SU-DHL-6 (cell line): ENCODE measurements around the gene THY1.

Experiments used
- H2AFZ ChIP-seq: fragments of 200-600 bp; sonication (generic); 2 replicates; pipeline ENCODE4 v1.6.1; 2014; ENCODE audit warnings: low read depth, mild to moderate bottlenecking, moderate library complexity, mixed read lengths, antibody characterized with exemption, low read length; ENCODE audit not compliant: severe bottlenecking
- H3F3A ChIP-seq: fragments of 200-600 bp; shearing (Covaris generic); 2 replicates; pipeline ENCODE4 v1.6.0; 2016; ENCODE audit warnings: antibody characterized with exemption, mild to moderate bottlenecking; ENCODE audit not compliant: insufficient read depth
- H3K27ac ChIP-seq: fragments of 200-600 bp; sonication (generic); 2 replicates; pipeline ENCODE4 v1.5.1; 2016; ENCODE audit warnings: low read depth, mild to moderate bottlenecking, low read length, moderate library complexity, mixed read lengths
- H3K27me3 ChIP-seq: fragments of 200-600 bp; sonication (generic), shearing (Covaris generic); 2 replicates; pipeline ENCODE4 v1.6.0; 2014; ENCODE audit warnings: mild to moderate bottlenecking, low read length
- H3K36me3 ChIP-seq: fragments of 200-600 bp; sonication (generic); 2 replicates; pipeline ENCODE4 v1.6.1; 2014; ENCODE audit warnings: mild to moderate bottlenecking, low read length, mixed read lengths
- H3K4me2 ChIP-seq: fragments of 300-600, 200-600 bp; shearing (Covaris generic), sonication (generic); 2 replicates; pipeline ENCODE4 v1.6.0; 2014; ENCODE audit warnings: low read length, low read depth, mild to moderate bottlenecking; ENCODE audit not compliant: poor library complexity, severe bottlenecking
- H3K4me3 ChIP-seq: fragments of 200-600 bp; sonication (generic); 2 replicates; pipeline ENCODE4 v1.5.1; 2014; ENCODE audit warnings: antibody characterized with exemption, low read length, mild to moderate bottlenecking, mixed read lengths; ENCODE audit not compliant: insufficient read depth, poor library complexity, severe bottlenecking
- H3K79me2 ChIP-seq: fragments of 200-600 bp; sonication (generic); 2 replicates; pipeline ENCODE4 v1.6.1; 2014; ENCODE audit warnings: mild to moderate bottlenecking, low read length, moderate library complexity; ENCODE audit not compliant: insufficient read depth
- H3K9ac ChIP-seq: fragments of 200-600 bp; sonication (generic); 2 replicates; pipeline ENCODE4 v1.7.0; 2014; ENCODE audit warnings: mild to moderate bottlenecking, low read length
- H3K9me2 ChIP-seq: fragments of 200-600 bp; sonication (generic); replicated peaks from 2 replicates; pipeline ENCODE4 v1.6.1; 2014; ENCODE audit warnings: low read length; ENCODE audit not compliant: insufficient read depth
- H3K9me3 ChIP-seq: fragments of 200-600 bp; sonication (generic); 2 replicates; pipeline ENCODE4 v1.6.1; 2014; ENCODE audit warnings: low read length, mixed read lengths; ENCODE audit not compliant: insufficient read depth
- H4K20me1 ChIP-seq: fragments of 200-600 bp; sonication (generic); 2 replicates; pipeline ENCODE4 v1.6.1; 2014; ENCODE audit warnings: low read depth, mild to moderate bottlenecking, antibody characterized with exemption, low read length, moderate library complexity, mixed read lengths
- CTCF ChIP-seq: fragments of 200-600 bp; sonication (generic); IDR thresholded peaks from one replicate; pipeline ENCODE4 v1.5.1; 2017; ENCODE audit warnings: antibody characterized with exemption, mild to moderate bottlenecking, low read length, moderate library complexity; ENCODE audit not compliant: insufficient read depth, poor library complexity, severe bottlenecking
- EZH2phosphoT487 ChIP-seq: fragments of 200-600 bp; sonication (generic), shearing (Covaris generic); conservative IDR thresholded peaks from 2 replicates; pipeline ENCODE4 v1.6.1; 2018; ENCODE audit warnings: mild to moderate bottlenecking, antibody characterized with exemption, low read length, moderate library complexity, mixed read lengths

The THY1 gene

GRCh38 chr11:119450590-119451326 lies 27.8 kb upstream of the THY1 start:
- H4K20me1 ChIP-seq = no peaks in the 10 kb centered on the region
- H3F3A ChIP-seq = no peaks in the 10 kb centered on the region
- H3K27me3 ChIP-seq = no peaks in the 10 kb centered on the region
- H3K79me2 ChIP-seq = no peaks in the 10 kb centered on the region
- no peaks in the 10 kb centered on the region for H3K9me2 ChIP-seq
- no peak overlapping the region for H3K4me3 ChIP-seq
- no peak overlapping the region for H3K4me2 ChIP-seq
- H2AFZ ChIP-seq = no peak overlapping the region
- H3K27ac ChIP-seq = no peak overlapping the region
- no peak overlapping the region for H3K9ac ChIP-seq
- no peaks in the 10 kb centered on the region for H3K36me3 ChIP-seq
- no peaks in the 10 kb centered on the region for H3K9me3 ChIP-seq
- TF ChIP-seq EZH2phosphoT487 (no peak), CTCF (no peak)

- Histone ChIP-seq H4K20me1 (no peaks in the 10 kb centered on the region), H2AFZ (no peak overlapping the region), H3K9ac (no peak overlapping the region), H3K9me2 (no peaks in the 10 kb centered on the region), H3F3A (no peaks in the 10 kb centered on the region), H3K4me2 (no peak overlapping the region), H3K79me2 (no peaks in the 10 kb centered on the region), H3K27ac (no peak overlapping the region), H3K9me3 (no peaks in the 10 kb centered on the region), H3K27me3 (no peaks in the 10 kb centered on the region), H3K36me3 (no peaks in the 10 kb centered on the region), H3K4me3 (no peak overlapping the region)
- TF ChIP-seq CTCF = no peak
- no peak for TF ChIP-seq EZH2phosphoT487
Observed at GRCh38 chr11:119449498-119449897, 26.5 kb upstream of the THY1 start.

GRCh38 chr11:119448380-119448779 lies 25.4 kb upstream of the THY1 start:
- TF ChIP-seq CTCF = no peak
- TF ChIP-seq EZH2phosphoT487 = no peak
- Histone ChIP-seq H3K36me3 (no peaks in the 10 kb centered on the region), H3K4me3 (no peak overlapping the region), H3K4me2 (no peak overlapping the region), H3K9me2 (no peaks in the 10 kb centered on the region), H4K20me1 (no peaks in the 10 kb centered on the region), H3K27ac (no peak overlapping the region), H3F3A (no peaks in the 10 kb centered on the region), H2AFZ (no peak overlapping the region), H3K27me3 (no peaks in the 10 kb centered on the region), H3K9ac (no peak overlapping the region), H3K79me2 (no peaks in the 10 kb centered on the region), H3K9me3 (no peaks in the 10 kb centered on the region)
